GM23338 (cell line): ENCODE measurements around the gene USP30. TPM values are rescaled to one million over a fixed set of nuclear protein-coding genes. Genes with fewer than 3 reads are reported as not detected.

Source experiments
- ATAC-seq: fragments of 200-7000 bp; cut with Tn5 transposase; 3 replicates; pipeline ENCODE4 v1.9.1; 2020
- DNase-seq: peaks from one replicate; pipeline ENCODE4 v3.0.0-alpha.2; 2015; ENCODE audit warnings: low spot score
- H2AFZ ChIP-seq: fragments of 200-600 bp; sonication (generic); 2 replicates; pipeline ENCODE4 v1.8.0; 2016; ENCODE audit warnings: antibody characterized with exemption, mild to moderate bottlenecking, moderate library complexity
- H3F3A ChIP-seq: fragments of 200-600 bp; sonication (generic); replicated peaks from 2 replicates; pipeline ENCODE4 v1.8.0; 2017; ENCODE audit warnings: antibody characterized with exemption, mixed run types, low read depth
- H3K27ac ChIP-seq: fragments of 200-600 bp; sonication (generic); 2 replicates; pipeline ENCODE4 v1.6.1; 2016; ENCODE audit warnings: low read depth
- H3K27me3 ChIP-seq: fragments of 200-600 bp; sonication (generic); 2 replicates; pipeline ENCODE4 v1.8.0; 2016; ENCODE audit warnings: mild to moderate bottlenecking, mixed run types, moderate library complexity; ENCODE audit not compliant: insufficient read depth
- H3K36me3 ChIP-seq: fragments of 200-600 bp; sonication (generic); 2 replicates; pipeline ENCODE4 v1.8.0; 2016; ENCODE audit warnings: mild to moderate bottlenecking; ENCODE audit not compliant: insufficient read depth
- H3K4me1 ChIP-seq: fragments of 200-600 bp; sonication (generic); 2 replicates; pipeline ENCODE4 v1.8.0; 2016; ENCODE audit warnings: mild to moderate bottlenecking, moderate library complexity; ENCODE audit not compliant: insufficient read depth
- H3K4me2 ChIP-seq: fragments of 200-600 bp; sonication (generic); 2 replicates; pipeline ENCODE4 v1.7.1; 2017; ENCODE audit warnings: mixed run types
- H3K4me3 ChIP-seq: fragments of 200-600 bp; sonication (generic); 2 replicates; pipeline ENCODE4 v1.6.1; 2016; ENCODE audit warnings: mixed run types
- H3K79me2 ChIP-seq: fragments of 200-600 bp; sonication (generic); replicated peaks from 2 replicates; pipeline ENCODE4 v1.8.0; 2017; ENCODE audit warnings: mild to moderate bottlenecking; ENCODE audit not compliant: insufficient read depth
- H3K9me2 ChIP-seq: fragments of 200-600 bp; sonication (generic); 2 replicates; pipeline ENCODE4 v1.8.0; 2017; ENCODE audit not compliant: insufficient read depth
- H4K20me1 ChIP-seq: fragments of 200-600 bp; sonication (generic); replicated peaks from 2 replicates; pipeline ENCODE4 v1.8.0; 2017; ENCODE audit warnings: mild to moderate bottlenecking; ENCODE audit not compliant: insufficient read depth
- H3K27ac Mint-ChIP-seq: 2 replicates; pipeline ENCODE4 v1.8.0; 2020; ENCODE audit warnings: inconsistent platforms, mild to moderate bottlenecking, moderate library complexity, mixed read lengths
- H3K27me3 Mint-ChIP-seq: 3 replicates; pipeline ENCODE4 v1.8.0; 2022; ENCODE audit warnings: low read depth, mild to moderate bottlenecking, moderate library complexity, mixed read lengths, inconsistent platforms; ENCODE audit not compliant: insufficient read depth, poor library complexity
- H3K36me3 Mint-ChIP-seq: 3 replicates; pipeline ENCODE4 v1.8.0; 2021; ENCODE audit warnings: low read depth, mild to moderate bottlenecking, inconsistent platforms, moderate library complexity, mixed read lengths
- H3K4me1 Mint-ChIP-seq: 3 replicates; pipeline ENCODE4 v1.8.0; 2020; ENCODE audit warnings: mild to moderate bottlenecking, inconsistent platforms, mixed read lengths
- H3K4me3 Mint-ChIP-seq: 3 replicates; pipeline ENCODE4 v1.8.0; 2021; ENCODE audit warnings: moderate library complexity, mild to moderate bottlenecking, inconsistent platforms, mixed read lengths
- H3K9me3 Mint-ChIP-seq: 3 replicates; pipeline ENCODE4 v1.8.0; 2020; ENCODE audit warnings: moderate library complexity, mild to moderate bottlenecking, inconsistent platforms, mixed read lengths
- CREB1 ChIP-seq: fragments of 250-450 bp; sonication (Bioruptor Pico); IDR thresholded peaks from 2 replicates; pipeline ENCODE4 v1.5.0; 2020; ENCODE audit warnings: low read depth, mild to moderate bottlenecking, moderate library complexity
- NANOG ChIP-seq: IDR thresholded peaks from 2 replicates; pipeline ENCODE4 v1.6.1; 2016; ENCODE audit warnings: antibody characterized with exemption, borderline replicate concordance
- POLR2AphosphoS5 ChIP-seq: IDR thresholded peaks from 2 replicates; pipeline ENCODE4 v1.6.1; 2016; ENCODE audit warnings: antibody characterized with exemption, low read depth
- STAT1 ChIP-seq: IDR thresholded peaks from one replicate; pipeline ENCODE4 v1.6.1; 2016; ENCODE audit warnings: antibody characterized with exemption; ENCODE audit not compliant: unreplicated experiment
- ZNF331 ChIP-seq: fragments of 250-450 bp; sonication (Bioruptor Pico); IDR thresholded peaks from 2 replicates; pipeline ENCODE4 v1.5.0; 2020; ENCODE audit warnings: low read depth, mild to moderate bottlenecking, moderate library complexity
- polyA plus RNA-seq: library from polyadenylated mRNA; unstranded; fragments of >200 nt; fragmentation: Nextera tagmentation; extraction: Ambion mirVana; gene quantifications from 2 replicates; pipeline ENCODE4 v1.2.1, GENCODE V29; 2016
- total RNA-seq: library from RNA; depleted of rRNA; stranded (reverse); fragments of >200 nt; shearing (Covaris generic); gene quantifications from 2 replicates; pipeline ENCODE4 v1.2.3, GENCODE V29; 2014
- TF ChIP-seq, protein P1 (sequence below): IDR thresholded peaks from 2 replicates; pipeline ENCODE4 v1.6.1; 2016; ENCODE audit warnings: antibody characterized with exemption
- TF ChIP-seq, protein P2 (sequence below): IDR thresholded peaks from one replicate; pipeline ENCODE4 v1.6.1; 2018; ENCODE audit warnings: antibody characterized with exemption; ENCODE audit not compliant: unreplicated experiment
- TF ChIP-seq, protein P3 (sequence below): fragments of 250-450 bp; sonication (Bioruptor Pico); IDR thresholded peaks from 2 replicates; pipeline ENCODE4 v1.5.0; 2020; ENCODE audit warnings: mild to moderate bottlenecking, moderate library complexity

USP30 gene
- total and polyA plus RNA-seq, 2 experiments from 2014 or later = 2.9 to 6.1 TPM

DNA sequence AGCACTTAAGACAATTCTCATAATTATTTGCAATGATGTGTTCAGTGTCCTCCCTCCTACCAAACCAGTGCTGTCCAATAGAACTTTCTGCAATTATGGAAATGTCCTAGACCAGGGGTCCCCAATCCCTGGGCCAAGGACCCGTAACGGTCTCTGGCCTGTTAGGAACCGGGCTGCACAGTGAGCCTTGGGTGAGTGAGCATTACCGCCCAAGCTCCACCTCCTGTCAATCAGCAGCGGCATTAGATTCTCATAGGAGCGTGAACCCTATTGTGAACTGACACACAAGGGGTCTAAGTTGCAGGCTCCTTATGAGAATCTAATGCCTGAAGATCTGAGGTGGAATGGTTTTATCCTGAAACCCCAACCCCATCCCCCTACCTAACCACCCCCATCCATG, 35.4 kb upstream of the USP30 start (continued):
- TF ChIP-seq, protein P1, sequence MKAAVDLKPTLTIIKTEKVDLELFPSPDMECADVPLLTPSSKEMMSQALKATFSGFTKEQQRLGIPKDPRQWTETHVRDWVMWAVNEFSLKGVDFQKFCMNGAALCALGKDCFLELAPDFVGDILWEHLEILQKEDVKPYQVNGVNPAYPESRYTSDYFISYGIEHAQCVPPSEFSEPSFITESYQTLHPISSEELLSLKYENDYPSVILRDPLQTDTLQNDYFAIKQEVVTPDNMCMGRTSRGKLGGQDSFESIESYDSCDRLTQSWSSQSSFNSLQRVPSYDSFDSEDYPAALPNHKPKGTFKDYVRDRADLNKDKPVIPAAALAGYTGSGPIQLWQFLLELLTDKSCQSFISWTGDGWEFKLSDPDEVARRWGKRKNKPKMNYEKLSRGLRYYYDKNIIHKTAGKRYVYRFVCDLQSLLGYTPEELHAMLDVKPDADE = no peak
- TF ChIP-seq NANOG (no peak), ZNF331 (no peak), STAT1 (no peak)

DNA sequence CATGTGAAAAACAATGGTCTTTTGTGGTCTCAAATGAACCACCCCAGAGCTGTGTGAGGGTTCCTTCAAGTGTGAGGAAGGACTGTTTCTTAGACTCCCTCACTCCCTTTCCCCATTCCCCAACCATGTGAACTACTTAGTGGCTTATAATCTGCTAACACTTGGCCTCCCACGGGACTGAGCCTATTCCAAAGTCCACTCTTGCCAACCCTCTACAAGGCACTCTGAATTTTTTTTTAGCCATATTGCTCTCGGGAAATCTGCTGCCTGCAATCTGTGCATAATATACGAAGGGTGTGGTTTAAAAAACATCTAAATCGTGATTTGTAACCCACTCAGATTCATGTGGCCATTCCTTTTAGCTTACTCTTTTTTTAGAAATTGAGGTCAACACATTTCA, 34.1 kb upstream of the USP30 start:
- H3K36me3 ChIP-seq = no peaks in the 10 kb centered on the region
- H3K27me3 ChIP-seq = peaks cover 6% of the 10 kb centered on the region; the same call in 1 of the 2 replicates
- no peak for DNase-seq
- peaks cover 3% of the 10 kb centered on the region; the same call in 1 of the 2 replicates for H3K9me2 ChIP-seq
- H4K20me1 ChIP-seq = no peaks in the 10 kb centered on the region
- Mint-ChIP-seq H3K4me3 (no peak overlapping the region), H3K36me3 (no peaks in the 10 kb centered on the region), H3K27me3 (no peaks in the 10 kb centered on the region), H3K9me3 (no peaks in the 10 kb centered on the region), H3K27ac (no peak overlapping the region), H3K4me1 (peaks cover 7% of the 10 kb centered on the region; the same call in 2 of the 3 replicates)
- no peaks in the 10 kb centered on the region for H3K79me2 ChIP-seq
- H3K4me2 ChIP-seq = no peak overlapping the region
- H3K4me3 ChIP-seq = no peak overlapping the region
- H3K27ac ChIP-seq = no peak overlapping the region
- no peaks in the 10 kb centered on the region for H3K4me1 ChIP-seq
- H2AFZ ChIP-seq = no peak overlapping the region
- ATAC-seq = no peak
- H3F3A ChIP-seq = no peaks in the 10 kb centered on the region
- TF ChIP-seq CREB1 (CRISPR knock-in tag) = no peak
- TF ChIP-seq, protein P2, sequence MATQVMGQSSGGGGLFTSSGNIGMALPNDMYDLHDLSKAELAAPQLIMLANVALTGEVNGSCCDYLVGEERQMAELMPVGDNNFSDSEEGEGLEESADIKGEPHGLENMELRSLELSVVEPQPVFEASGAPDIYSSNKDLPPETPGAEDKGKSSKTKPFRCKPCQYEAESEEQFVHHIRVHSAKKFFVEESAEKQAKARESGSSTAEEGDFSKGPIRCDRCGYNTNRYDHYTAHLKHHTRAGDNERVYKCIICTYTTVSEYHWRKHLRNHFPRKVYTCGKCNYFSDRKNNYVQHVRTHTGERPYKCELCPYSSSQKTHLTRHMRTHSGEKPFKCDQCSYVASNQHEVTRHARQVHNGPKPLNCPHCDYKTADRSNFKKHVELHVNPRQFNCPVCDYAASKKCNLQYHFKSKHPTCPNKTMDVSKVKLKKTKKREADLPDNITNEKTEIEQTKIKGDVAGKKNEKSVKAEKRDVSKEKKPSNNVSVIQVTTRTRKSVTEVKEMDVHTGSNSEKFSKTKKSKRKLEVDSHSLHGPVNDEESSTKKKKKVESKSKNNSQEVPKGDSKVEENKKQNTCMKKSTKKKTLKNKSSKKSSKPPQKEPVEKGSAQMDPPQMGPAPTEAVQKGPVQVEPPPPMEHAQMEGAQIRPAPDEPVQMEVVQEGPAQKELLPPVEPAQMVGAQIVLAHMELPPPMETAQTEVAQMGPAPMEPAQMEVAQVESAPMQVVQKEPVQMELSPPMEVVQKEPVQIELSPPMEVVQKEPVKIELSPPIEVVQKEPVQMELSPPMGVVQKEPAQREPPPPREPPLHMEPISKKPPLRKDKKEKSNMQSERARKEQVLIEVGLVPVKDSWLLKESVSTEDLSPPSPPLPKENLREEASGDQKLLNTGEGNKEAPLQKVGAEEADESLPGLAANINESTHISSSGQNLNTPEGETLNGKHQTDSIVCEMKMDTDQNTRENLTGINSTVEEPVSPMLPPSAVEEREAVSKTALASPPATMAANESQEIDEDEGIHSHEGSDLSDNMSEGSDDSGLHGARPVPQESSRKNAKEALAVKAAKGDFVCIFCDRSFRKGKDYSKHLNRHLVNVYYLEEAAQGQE = no peak
- TF ChIP-seq POLR2AphosphoS5 = no peak
- TF ChIP-seq, protein P3, sequence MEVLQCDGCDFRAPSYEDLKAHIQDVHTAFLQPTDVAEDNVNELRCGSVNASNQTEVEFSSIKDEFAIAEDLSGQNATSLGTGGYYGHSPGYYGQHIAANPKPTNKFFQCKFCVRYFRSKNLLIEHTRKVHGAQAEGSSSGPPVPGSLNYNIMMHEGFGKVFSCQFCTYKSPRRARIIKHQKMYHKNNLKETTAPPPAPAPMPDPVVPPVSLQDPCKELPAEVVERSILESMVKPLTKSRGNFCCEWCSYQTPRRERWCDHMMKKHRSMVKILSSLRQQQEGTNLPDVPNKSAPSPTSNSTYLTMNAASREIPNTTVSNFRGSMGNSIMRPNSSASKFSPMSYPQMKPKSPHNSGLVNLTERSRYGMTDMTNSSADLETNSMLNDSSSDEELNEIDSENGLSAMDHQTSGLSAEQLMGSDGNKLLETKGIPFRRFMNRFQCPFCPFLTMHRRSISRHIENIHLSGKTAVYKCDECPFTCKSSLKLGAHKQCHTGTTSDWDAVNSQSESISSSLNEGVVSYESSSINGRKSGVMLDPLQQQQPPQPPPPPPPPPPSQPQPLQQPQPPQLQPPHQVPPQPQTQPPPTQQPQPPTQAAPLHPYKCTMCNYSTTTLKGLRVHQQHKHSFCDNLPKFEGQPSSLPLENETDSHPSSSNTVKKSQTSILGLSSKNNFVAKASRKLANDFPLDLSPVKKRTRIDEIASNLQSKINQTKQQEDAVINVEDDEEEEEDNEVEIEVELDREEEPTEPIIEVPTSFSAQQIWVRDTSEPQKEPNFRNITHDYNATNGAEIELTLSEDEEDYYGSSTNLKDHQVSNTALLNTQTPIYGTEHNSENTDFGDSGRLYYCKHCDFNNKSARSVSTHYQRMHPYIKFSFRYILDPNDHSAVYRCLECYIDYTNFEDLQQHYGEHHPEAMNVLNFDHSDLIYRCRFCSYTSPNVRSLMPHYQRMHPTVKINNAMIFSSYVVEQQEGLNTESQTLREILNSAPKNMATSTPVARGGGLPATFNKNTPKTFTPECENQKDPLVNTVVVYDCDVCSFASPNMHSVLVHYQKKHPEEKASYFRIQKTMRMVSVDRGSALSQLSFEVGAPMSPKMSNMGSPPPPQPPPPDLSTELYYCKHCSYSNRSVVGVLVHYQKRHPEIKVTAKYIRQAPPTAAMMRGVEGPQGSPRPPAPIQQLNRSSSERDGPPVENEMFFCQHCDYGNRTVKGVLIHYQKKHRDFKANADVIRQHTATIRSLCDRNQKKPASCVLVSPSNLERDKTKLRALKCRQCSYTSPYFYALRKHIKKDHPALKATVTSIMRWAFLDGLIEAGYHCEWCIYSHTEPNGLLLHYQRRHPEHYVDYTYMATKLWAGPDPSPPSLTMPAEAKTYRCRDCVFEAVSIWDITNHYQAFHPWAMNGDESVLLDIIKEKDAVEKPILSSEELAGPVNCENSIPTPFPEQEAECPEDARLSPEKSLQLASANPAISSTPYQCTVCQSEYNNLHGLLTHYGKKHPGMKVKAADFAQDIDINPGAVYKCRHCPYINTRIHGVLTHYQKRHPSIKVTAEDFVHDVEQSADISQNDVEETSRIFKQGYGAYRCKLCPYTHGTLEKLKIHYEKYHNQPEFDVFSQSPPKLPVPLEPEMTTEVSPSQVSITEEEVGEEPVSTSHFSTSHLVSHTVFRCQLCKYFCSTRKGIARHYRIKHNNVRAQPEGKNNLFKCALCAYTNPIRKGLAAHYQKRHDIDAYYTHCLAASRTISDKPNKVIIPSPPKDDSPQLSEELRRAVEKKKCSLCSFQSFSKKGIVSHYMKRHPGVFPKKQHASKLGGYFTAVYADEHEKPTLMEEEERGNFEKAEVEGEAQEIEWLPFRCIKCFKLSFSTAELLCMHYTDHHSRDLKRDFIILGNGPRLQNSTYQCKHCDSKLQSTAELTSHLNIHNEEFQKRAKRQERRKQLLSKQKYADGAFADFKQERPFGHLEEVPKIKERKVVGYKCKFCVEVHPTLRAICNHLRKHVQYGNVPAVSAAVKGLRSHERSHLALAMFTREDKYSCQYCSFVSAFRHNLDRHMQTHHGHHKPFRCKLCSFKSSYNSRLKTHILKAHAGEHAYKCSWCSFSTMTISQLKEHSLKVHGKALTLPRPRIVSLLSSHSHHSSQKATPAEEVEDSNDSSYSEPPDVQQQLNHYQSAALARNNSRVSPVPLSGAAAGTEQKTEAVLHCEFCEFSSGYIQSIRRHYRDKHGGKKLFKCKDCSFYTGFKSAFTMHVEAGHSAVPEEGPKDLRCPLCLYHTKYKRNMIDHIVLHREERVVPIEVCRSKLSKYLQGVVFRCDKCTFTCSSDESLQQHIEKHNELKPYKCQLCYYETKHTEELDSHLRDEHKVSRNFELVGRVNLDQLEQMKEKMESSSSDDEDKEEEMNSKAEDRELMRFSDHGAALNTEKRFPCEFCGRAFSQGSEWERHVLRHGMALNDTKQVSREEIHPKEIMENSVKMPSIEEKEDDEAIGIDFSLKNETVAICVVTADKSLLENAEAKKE (CRISPR knock-in tag) = no peak
